ENCODE results near the gene NCSTN. TPM values are rescaled to one million over a fixed set of nuclear protein-coding genes. Genes with fewer than 3 reads are reported as not detected.

Gene NCSTN
- total RNA-seq, 4 donors from 2014 or later, result 30.6 to 101 (median 67.3) TPM

DNA sequence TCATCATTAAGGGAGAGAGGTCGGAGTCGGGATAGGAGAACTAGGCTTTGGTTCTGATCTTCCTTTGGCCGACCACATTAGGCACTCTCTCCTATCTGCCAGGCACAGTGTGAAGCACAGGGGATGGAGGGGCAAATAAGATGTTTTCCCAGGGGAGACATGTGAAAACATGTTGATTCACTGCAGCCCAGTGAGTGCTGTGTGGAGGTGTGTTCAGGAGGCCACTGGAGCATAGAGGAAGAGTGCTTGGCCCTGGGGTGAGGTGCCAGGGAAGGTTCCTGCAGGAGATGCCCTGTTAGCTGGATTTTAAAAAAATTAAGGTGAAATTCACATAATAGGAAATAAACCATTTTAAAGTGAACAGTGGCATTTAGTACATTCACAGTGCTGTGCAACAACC is 60.9 kb downstream of the NCSTN start:
- WGBS, 2 donors (ENCODE audit: low coverage in 1 of 2), result 82 to 92% methylated on average over 3 of the region's 3 CpGs
- no peak for TF ChIP-seq EP300 (IDR thresholded peaks at IDR 0.05; ENCODE audit: low read depth)
- TF ChIP-seq, protein P1, sequence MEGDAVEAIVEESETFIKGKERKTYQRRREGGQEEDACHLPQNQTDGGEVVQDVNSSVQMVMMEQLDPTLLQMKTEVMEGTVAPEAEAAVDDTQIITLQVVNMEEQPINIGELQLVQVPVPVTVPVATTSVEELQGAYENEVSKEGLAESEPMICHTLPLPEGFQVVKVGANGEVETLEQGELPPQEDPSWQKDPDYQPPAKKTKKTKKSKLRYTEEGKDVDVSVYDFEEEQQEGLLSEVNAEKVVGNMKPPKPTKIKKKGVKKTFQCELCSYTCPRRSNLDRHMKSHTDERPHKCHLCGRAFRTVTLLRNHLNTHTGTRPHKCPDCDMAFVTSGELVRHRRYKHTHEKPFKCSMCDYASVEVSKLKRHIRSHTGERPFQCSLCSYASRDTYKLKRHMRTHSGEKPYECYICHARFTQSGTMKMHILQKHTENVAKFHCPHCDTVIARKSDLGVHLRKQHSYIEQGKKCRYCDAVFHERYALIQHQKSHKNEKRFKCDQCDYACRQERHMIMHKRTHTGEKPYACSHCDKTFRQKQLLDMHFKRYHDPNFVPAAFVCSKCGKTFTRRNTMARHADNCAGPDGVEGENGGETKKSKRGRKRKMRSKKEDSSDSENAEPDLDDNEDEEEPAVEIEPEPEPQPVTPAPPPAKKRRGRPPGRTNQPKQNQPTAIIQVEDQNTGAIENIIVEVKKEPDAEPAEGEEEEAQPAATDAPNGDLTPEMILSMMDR (IDR thresholded peaks at IDR 0.05), result no peak
- no peak for TF ChIP-seq POLR2A (IDR thresholded peaks at IDR 0.05)
- TF ChIP-seq POLR2AphosphoS5 (IDR thresholded peaks at IDR 0.05), result no peak
- H3K4me1 ChIP-seq, result peaks cover 0 to 30% (median 14%) of the 10 kb centered on the region in 4 donors

DNA sequence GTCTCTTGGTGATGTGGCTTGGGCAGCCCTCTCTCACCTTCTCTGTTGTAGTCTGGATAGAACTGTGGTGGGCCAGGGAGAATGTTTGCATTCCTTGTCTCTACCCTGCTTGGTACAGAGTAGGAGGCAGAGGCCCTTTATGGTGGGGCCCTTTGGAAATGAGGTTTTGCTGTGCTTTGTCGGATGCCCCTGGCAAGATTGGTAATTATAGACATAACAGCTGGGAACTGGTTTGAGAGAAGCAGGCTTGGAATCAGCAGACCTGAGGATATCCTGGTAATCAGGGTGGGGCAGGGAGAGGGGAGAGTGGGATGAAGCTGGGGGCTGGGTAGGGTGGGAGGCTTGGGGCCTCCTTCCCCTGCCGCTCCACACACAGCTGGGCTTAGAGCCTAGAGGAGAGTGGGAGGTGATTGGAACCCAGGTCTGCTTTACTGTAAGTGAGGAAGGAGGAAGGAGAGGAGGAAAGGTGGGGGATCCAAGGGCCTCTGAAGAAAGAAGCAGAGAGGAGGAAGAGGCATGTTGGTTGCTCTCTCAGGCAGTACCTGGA is 62.2 kb downstream of the NCSTN start:
- in situ Hi-C loops (cut with MboI; ENCODE audit: low pct_ligation_motif_present in 1 of 4, low pct_unique_long_range_greater_than_20kb in 1 of 4, low sequenced_read_pairs in 3 of 4), result no loop called here
- H3K4me3 ChIP-seq, result no peak overlapping the region
- H3K27me3 ChIP-seq, result peaks cover 7% of the 10 kb centered on the region
- H3K4me1 ChIP-seq, result peaks cover 0 to 23% (median 13%) of the 10 kb centered on the region in 4 donors
- intact Hi-C loops (cut with DNase I; ENCODE audit: low total_unique reads), result no loop called here
- H3K36me3 ChIP-seq, result no peaks in the 10 kb centered on the region
- whole genome bisulfite sequencing, 2 donors (ENCODE audit: low coverage in 1 of 2), result 96% methylated on average over 2 of the region's 2 CpGs; no CpG with 5 or more reads in 1 of the 2 donors
- no peak for DNase-seq
- H3K9me3 ChIP-seq, result no peaks in the 10 kb centered on the region
- no peak overlapping the region for H3K27ac ChIP-seq
- no peak for TF ChIP-seq POLR2AphosphoS5 (IDR thresholded peaks at IDR 0.05)
- TF ChIP-seq EP300 (IDR thresholded peaks at IDR 0.05; ENCODE audit: low read depth), result no peak
- no peak for TF ChIP-seq POLR2A (IDR thresholded peaks at IDR 0.05)
- TF ChIP-seq, protein P1 (IDR thresholded peaks at IDR 0.05), result no peak

More for the DNA sequence above, 60.9 kb downstream of the NCSTN start:
- H3K9me3 ChIP-seq, result no peaks in the 10 kb centered on the region
- intact Hi-C loops (cut with DNase I; ENCODE audit: low total_unique reads) (no loop called here), in situ Hi-C loops (cut with MboI; ENCODE audit: low pct_ligation_motif_present in 1 of 4, low pct_unique_long_range_greater_than_20kb in 1 of 4, low sequenced_read_pairs in 3 of 4) (no loop called here)
- H3K4me3 ChIP-seq, result no peak overlapping the region
- DNase-seq, result no peak
- no peak overlapping the region for H3K27ac ChIP-seq
- peaks cover 12% of the 10 kb centered on the region for H3K27me3 ChIP-seq
- H3K36me3 ChIP-seq, result no peaks in the 10 kb centered on the region

DNA sequence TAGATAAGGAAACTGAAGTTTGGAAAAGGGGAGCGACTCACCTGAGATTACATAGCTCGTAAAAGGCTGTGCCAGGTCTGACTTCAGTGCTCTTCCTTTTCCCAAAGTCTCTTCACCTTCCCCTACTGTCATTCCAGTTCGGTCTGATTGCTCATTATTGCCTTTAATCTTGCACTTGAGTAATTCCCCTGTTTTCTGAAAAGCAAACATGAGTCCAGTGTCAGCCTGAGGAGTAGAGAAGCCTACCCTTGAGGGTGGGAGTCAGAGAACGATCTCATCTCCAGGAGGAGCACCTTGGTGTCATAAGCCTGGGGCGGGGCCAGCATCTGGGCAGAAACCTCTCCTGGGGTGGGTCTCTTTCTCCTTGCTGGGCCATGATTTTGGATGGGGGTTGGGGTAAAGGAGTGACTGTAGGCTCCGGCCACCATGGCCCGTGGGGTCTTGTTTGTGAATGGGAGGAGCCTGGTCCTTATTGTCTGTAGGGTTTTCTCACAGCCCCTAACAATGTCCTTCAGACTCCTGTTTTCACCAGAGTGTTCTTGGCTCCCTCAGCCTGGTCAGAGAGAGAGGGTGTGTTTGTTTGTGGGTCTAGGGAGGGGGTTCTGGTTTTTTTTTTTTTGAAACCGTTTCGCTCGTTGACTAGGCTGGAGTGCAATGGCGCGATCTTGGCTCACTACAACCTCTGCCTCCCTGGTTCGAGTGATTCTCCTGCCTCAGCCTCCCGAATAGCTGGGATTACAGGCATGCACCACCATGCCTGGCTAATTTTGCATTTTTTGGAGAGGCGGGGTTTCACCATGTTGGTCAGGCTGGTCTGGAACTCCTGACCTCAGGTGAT is 63.2 kb downstream of the NCSTN start:
- in situ Hi-C loops (cut with MboI; ENCODE audit: low pct_ligation_motif_present in 1 of 4, low pct_unique_long_range_greater_than_20kb in 1 of 4, low sequenced_read_pairs in 3 of 4), result no loop called here
- peaks cover 0 to 17% (median 7%) of the 10 kb centered on the region in 4 donors for H3K4me1 ChIP-seq
- intact Hi-C loops (cut with DNase I; ENCODE audit: low total_unique reads), result no loop called here
- H3K9me3 ChIP-seq, result no peaks in the 10 kb centered on the region
- WGBS, 2 donors (ENCODE audit: low coverage in 1 of 2), result 83% methylated on average over 10 to 15 of the region's 15 CpGs
- no peak for TF ChIP-seq POLR2A (IDR thresholded peaks at IDR 0.05)
- no peak for TF ChIP-seq POLR2AphosphoS5 (IDR thresholded peaks at IDR 0.05)
- TF ChIP-seq, protein P1 (IDR thresholded peaks at IDR 0.05), result no peak
- no peak for TF ChIP-seq EP300 (IDR thresholded peaks at IDR 0.05; ENCODE audit: low read depth)
- no peaks in the 10 kb centered on the region for H3K36me3 ChIP-seq
- no peak for DNase-seq
- H3K27me3 ChIP-seq, result no peaks in the 10 kb centered on the region
- H3K4me3 ChIP-seq, result no peak overlapping the region
- H3K27ac ChIP-seq, result no peak overlapping the region

All from transverse colon (tissue), 4 donors.